HG03378 (cell line): ENCODE results near the gene ZNF134.

Source experiments
- ATAC-seq: cut with Tn5 transposase; IDR thresholded peaks from one replicate; pipeline ENCODE4 v1.9.1; 2021; ENCODE audit warnings: mild to moderate bottlenecking, moderate library complexity; ENCODE audit not compliant: unreplicated experiment

ZNF134 gene

DNA sequence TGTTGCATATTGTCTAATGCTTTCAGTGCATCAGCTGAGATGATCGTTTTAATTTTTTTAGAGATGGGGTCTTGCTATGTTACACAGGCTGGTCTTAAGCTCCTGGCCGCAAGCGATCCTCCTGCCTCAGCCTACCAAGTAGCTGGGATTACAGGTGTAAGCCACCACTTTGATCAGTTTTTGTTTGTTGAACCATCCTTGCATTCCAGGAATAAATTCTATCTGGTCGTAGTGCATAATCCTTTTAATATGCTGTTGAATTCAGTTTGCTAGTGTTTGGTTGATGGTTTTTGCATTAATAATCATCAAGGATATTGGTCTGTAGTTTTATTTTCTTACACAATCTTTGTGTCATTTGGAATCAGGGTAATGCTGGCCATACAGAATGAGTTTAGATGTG lies 23.3 kb downstream of the ZNF134 start:
- no peak for ATAC-seq

DNA sequence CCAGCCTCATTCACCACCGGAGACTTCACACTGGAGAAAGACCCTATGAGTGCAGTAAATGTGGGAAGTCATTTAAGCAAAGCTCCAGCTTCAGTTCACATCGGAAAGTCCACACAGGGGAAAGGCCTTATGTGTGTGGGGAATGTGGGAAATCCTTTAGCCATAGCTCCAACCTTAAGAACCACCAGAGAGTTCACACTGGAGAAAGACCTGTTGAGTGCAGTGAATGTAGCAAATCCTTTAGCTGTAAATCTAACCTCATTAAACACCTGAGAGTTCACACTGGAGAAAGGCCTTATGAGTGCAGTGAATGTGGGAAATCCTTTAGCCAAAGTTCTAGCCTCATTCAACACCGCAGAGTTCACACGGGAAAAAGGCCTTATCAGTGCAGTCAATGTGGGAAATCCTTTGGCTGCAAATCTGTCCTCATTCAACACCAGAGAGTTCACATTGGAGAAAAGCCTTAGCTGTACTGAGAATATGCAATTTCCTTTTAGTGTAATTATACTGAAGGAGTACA lies 27.7 kb downstream of the ZNF134 start:
- no peak for ATAC-seq

DNA sequence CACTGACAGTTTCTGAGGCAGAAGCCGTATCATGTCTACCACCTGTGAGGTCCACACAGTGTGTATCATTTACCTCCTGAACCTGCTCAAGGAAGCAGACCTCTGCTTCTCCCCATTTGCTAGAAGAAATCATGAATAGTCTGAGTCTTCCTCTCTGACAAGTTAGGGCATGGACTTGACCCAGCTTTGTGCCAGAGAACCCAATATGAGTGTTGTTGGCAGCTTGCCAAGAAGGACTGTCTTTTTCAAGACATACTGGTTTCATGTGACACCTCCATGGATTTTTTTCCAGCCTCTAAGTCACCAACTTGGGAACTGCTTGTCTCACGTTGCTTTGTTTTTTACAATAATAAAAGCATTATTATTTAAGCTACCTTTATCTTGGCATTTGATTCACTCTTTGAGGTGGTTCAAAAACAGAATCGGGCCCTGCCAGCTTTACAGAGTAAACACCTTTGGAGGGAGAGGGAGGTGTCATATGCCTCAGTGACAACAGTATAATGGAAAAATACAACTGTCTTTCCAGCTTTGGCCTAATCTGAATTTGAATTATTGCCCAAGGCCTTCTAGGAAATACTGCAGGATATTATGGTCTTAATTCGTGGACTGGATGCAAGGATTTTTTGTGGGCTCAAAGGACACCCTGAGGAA lies 28.5 kb downstream of the ZNF134 start:
- ATAC-seq: no peak

DNA sequence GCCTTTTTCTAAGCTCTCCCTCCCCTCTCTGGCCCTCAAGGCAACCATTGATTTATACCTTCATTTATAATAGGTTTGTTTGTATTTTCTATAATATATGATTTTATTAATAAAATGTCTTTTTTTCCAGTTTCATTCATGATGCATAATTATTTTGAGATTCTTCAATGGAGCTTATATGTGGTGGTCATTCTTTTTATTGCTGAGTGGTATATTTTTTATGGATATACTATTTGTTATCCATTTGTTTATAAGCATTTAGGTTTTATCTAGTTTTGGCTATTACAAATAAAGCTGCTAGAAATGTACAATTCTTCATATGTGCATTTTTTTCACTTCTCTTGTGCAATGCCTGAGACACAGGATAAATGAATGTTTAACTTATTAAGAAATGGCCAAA lies 29.7 kb downstream of the ZNF134 start:
- ATAC-seq: no peak

DNA sequence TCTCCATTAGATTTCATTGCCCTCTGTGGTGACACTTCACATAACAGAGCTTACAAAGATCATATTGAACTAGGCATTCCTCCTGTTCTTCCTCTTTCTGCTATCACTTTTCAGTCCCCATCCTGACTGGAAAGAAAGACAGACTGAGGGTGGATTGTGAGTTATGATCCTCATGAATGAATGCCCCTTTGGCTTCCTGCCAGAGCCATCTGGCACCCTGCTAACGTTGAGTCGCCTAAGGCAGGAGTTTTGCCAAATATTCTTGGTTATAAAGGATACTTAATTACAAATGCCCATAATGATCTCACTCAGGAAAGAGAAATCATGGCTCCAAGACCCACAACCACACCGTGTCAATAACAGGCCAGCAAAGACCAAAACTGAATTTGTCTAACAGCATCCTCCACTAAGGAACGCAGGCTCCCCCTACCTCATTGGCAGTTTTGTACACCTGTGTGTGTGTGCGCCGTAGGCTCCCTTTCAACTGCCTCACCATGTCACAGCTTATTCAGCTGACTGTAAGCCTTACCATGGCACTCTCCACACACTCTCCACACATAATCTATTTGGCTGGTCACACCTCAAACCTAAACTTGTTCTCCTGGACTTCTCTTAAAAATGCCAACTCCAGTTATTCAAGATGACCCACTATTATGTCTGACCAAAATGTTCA lies 34.4 kb downstream of the ZNF134 start:
- ATAC-seq: no peak

DNA sequence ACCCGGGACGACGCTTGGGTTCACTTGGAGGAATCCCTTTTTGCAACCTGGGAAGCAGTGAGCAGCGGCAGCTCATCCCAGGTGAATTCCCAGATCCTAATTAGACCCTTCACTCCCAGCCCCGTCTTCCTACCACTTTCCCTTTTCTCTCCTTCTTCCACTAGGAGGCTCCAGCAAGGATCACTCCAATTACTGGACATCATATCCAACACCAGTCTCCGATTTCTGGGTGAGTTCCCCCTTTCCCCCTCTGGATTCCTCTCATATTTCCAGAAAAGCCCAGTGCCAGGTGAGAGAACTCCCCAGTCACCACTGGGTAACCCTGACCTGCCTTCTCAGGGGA lies 37.6 kb downstream of the ZNF134 start:
- ATAC-seq: no peak

DNA sequence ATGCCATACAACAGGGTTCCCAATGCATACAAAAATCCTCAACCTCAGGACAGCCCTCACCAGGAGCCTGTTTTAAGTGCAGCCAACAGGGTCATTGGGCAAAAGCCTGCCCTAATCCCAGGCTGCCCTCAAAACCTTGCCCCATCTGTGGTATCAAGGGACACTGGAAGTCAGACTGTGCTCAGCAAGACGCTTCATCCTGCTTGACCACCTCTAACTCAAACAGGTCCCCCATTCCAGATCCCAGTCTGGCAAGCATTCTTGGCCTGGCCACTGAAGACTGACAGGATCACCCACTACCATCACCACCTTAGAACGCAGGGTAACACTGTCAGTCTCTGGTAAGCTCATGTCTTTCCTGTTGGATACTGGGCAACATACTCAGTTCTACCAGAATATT lies 39.6 kb downstream of the ZNF134 start:
- ATAC-seq: no peak

DNA sequence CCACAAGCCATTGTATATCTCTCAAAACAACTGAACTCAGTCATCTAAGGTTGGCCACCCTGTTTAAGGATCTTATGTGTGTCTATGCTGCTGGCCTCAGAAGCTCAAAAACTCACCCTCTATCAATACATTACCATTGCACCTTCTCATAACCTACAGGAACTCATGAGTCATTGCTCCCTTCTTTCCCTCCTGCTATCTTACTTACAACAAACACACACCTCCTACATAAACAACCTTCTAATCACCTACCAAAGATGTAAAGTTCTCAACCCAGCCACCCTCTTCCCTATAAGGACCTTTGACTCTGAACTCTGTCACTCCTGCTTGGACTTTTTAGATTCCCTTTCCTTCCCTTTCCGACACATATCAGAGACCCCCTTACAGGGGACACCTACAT lies 41.4 kb downstream of the ZNF134 start:
- ATAC-seq: no peak

DNA sequence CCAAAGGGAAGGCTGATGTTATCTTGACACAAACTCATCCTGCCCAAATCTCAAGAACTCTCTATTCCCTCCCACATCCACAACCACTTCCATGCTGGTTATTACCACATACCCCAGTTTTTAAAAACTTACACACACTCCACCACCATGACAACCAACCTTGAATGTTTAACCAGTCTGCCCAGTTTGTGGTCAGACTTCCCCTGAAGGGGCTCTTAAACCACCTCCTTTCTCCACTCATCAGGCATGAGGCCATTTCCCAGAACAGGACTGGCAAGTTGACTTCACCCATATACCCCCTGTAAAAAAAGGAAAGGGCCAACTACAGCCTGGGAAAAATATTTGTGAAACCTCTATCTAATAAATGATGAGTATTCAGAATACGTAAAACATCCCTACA lies 42.3 kb downstream of the ZNF134 start:
- ATAC-seq: no peak

DNA sequence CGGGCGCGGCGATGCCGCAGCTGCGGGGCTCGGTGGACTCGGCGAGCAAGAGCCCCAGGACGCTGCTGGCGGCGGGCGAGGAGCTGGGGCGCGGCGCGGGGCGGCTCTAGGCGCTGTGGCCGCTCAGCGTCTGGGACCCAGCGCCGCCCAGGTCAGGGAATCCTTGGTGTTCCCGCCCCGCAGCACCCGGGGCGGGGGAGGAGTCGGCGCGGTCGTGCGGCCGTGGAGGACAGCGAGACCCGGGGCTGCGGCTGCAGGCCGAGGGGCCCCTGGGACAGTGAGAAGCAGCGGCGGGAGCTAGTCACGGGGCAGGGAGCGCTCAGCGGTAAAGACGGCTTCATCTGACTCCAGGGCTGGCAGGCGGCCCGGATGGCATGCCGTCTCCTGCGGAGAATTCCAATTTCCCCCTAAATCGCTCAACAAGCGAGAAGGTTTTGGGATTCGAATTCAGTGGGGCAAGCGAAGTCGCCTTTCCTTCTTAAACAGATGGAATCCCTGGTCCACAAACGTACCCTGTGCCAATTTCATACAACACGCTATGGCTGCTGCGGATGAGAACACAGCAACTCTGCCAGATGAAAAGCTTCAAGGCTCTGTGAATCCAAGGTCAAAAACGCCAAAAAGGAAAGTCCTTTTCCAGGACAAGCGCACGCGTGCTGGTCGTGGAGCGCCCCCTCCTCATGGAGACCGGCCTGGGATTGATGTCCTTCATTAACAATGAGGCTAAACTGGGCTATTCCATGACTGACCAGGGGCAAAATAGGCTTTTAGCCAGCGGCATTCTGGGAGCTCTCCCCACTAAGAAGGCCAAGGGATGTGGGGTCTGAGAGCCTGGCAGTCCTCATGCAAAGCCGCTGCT lies 50.5 kb downstream of the ZNF134 start:
- no peak for ATAC-seq

DNA sequence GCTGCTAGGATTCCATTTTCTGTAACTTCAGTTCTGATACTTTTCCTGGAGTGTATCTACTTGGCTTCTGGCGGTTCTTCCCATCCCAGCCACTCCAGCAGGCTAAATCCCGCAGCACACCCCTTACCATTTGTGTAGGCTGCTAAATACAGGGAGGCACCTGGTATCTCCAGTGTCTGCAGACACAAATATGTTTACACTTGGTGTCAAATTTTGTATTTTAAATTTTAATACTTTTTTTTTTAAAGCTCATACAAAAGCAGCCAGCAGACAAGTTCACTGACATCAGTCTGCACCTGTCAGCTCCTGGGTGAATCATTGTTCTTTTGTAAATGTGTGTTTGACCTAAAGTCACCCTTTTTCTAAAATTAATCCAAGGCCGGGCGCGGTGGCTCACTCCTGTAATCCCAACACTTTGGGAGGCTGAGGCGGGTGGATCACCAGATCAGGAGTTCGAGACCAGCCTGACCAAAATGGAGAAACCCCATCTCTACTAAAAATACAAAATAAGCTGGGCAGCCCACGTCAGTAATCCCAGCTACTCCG lies 51.3 kb downstream of the ZNF134 start:
- no peak for ATAC-seq

DNA sequence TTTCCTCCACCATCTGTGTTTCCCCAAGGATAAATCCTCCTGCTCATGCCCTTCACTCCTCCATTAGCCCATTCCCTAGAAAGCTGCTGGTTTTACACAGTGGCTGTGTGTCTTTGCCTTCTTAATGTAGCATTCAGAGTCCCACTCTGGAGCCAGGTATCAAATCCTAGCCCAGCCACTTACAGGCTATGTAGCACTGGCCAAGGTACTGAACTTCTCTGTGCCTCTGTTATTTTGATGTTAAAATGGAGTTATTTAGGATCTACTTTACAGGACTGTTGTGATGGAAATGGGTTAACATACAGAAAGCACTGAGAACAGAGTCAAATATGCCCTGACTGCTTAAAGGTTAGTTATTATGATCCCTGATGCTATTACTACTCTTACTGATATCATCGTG lies 53.2 kb downstream of the ZNF134 start:
- no peak for ATAC-seq

DNA sequence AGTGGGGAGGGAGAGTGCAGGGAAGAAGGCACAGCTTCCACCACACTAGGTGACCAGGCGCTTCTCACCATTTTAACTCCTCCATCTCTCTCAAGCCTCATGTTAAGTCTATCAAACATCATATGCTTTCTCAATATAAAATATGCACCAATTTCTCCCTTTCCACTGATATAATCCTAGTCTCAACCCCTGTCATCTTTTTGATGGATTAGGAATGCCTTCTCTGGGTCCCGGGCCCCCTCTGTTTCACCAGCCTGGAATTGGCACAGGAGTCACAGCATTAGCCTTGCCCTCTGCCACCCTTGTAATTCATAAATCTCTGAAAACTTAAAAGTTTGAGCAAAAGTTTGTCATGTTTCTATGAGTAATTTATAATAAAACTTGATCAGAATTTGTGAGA lies 54.6 kb downstream of the ZNF134 start, which contains the start of gene ZSCAN4:
TSS of gene ZSCAN4 (plus strand) at position 301 of the 400 bp plus-strand sequence. CDS start 7,211 bp downstream, outside the sequence.
- ATAC-seq: no peak

DNA sequence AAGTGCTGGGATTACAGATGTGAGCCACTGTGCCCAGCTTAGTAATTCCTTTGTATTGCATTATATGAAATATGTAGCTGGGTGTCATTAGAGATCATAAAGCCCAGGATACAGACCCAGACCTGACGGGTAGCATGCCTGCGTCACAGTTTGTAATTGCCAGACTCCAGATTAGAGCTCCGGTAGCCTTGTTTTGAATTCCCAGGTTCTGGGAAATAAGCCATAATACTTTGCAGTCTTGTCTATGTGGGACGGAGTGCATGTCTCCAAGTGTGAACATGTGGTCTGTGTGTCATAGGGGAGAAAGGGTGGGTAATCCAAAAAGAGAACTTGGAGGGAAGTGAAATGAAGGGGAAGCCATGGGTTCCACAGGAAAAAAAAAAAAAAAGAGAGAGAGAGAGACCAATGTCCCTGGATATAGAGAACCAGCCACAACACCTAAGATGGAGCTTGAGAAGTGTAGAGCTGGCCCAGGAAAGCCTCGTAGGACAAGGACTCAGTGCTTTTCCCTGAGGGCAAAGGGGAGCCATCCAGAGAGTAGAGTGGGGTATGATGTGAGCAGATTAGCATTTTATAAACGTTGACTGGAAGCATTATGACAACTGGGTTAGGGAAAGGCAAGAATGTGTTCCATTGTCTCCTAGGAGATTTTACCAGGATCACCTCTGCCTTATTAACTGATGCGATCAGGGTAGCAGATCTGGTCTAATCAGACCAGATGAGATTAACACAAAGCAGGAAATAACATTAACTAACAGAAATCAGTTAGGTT lies 57.3 kb downstream of the ZNF134 start:
- ATAC-seq: no peak

DNA sequence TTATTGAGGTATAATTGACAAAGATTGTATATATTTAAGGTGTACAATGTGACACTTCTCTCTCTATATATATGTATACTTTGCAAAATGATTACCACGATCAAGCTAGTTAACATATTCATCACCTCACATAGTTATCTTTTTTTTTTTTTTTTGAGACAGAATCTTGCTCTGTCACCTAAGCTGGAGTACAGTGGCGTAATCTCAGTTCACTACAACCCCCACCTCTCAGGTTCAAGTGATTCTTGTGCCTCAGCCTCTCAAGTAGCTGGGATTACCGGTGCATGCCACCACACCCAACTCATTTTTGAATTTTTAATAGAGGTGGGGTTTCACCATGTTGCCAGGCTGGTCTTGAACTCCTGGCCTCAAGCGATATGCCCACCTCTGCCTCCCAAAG lies 58.4 kb downstream of the ZNF134 start:
- no peak for ATAC-seq
